Adrenal gland (tissue), 12 donors: ENCODE data around the gene GJA3. TPM values are rescaled to one million over a fixed set of nuclear protein-coding genes. Genes with fewer than 3 reads are reported as not detected.

Experiments used
- DNase-seq, 7 donors: peaks; one replicate each; pipeline ENCODE4 v3.0.0-alpha.2; 2019 to 2020
- H3K27ac ChIP-seq, 5 donors: fragments of 200-600 bp; sonication (generic) in 4 of 5; 1 replicate in 3 of 5; 2 replicates in 2 of 5; pipeline versions ENCODE4 v1.5.1 to v1.8.0; 2016 to 2020; ENCODE audit warnings: mild to moderate bottlenecking in 1 of 5
- H3K27me3 ChIP-seq: fragments of 200-600 bp; 2 replicates; pipeline ENCODE4 v1.8.0; 2021
- H3K36me3 ChIP-seq, 2 donors: fragments of 200-600 bp; replicated peaks in 1 of 2; 1 replicate in 1 of 2; 2 replicates in 1 of 2; pipeline versions ENCODE4 v1.5.1 to v1.8.0; 2018 to 2022
- H3K4me1 ChIP-seq, 2 donors: fragments of 200-600 bp; replicated peaks in 1 of 2; 1 replicate in 1 of 2; 2 replicates in 1 of 2; pipeline versions ENCODE4 v1.5.1 to v1.8.0; 2018 to 2021
- H3K4me3 ChIP-seq, 4 donors: fragments of 200-600 bp; sonication (generic) in 3 of 4; one replicate each; pipeline ENCODE4 v1.5.1; 2016 to 2018
- H3K9me3 ChIP-seq, 3 donors: fragments of 200-600 bp; sonication (generic) in 1 of 3; replicated peaks in 1 of 3; 1 replicate in 2 of 3; 2 replicates in 1 of 3; pipeline versions ENCODE4 v1.5.1 to v1.8.0; 2016 to 2021
- CTCF ChIP-seq, 6 experiments: fragments of 450-650 bp in 4 of 6; fragments of 200-600 bp in 2 of 6; sonication (generic) in 1 of 6; IDR thresholded peaks; 1 replicate in 5 of 6; 2 replicates in 1 of 6; pipeline versions ENCODE4 v1.5.1 to v1.8.0; 2016 to 2021; ENCODE audit warnings: antibody characterized with exemption in 6 of 6, mild to moderate bottlenecking in 2 of 6, moderate library complexity in 1 of 6
- POLR2A ChIP-seq, 2 donors: fragments of 450-650 bp; IDR thresholded peaks; one replicate each; pipeline ENCODE4 v1.6.1; 2017; ENCODE audit warnings: antibody characterized with exemption in 2 of 2, mild to moderate bottlenecking in 2 of 2, moderate library complexity in 1 of 2
- WGBS, 4 donors: extraction: QIAGEN DNeasy Blood & Tissue Kit in 2 of 4; methylation state at CpG; one replicate each; pipeline versions ENCODE4 v1.1.5 to v1.1.7; 2013 to 2017; 5-methylcytosine and 5-hydroxymethylcytosine counted together
- intact Hi-C, 2 donors: fragments of 100-400 bp; cut with DNase I; formaldehyde crosslinking; loops; one replicate each; pipeline versions ENCODE4 v1.14.1 to v1.15.0; 2022 to 2023
- polyA plus RNA-seq, 3 donors: library from polyadenylated mRNA; stranded (reverse); fragments of 200-250 nt in 2 of 3; fragments of 350-450 nt in 1 of 3; fragmentation: Illumina TruSeq in 1 of 3; extraction: RNeasy Lipid Tissue Mini Kit (QIAGEN cat#74804) in 1 of 3; gene quantifications; one replicate each; pipeline ENCODE4 v1.2.3, GENCODE V29; 2013 to 2014
- total RNA-seq, 9 donors: library from RNA; depleted of rRNA in 4 of 9; stranded (reverse); fragments of >200 nt in 4 of 9; fragments of 120-200 nt in 1 of 9; fragmentation: NEBNext Ultra II Directional in 1 of 9; extraction: Animal tissue kit (Norgen Biotek cat#: 25700) in 1 of 9; gene quantifications; one replicate each; pipeline versions ENCODE4 v1.1.0 to v1.2.4, GENCODE V29; 2013 to 2023
- donor health status: healthy with polysubstance abuse.
- donor health status: Bipolar disorder and iron deficiency.
- donor health status: DM: yes; HTN: yes; CAD: no.
- donor health status: DM: no; HTN: no; CAD: no.
- donor health status: DM: no; HTN: no; CAD: no.
- donor health status: DM: yes; HTN: yes; CAD: no.

The GJA3 gene
- total and polyA plus RNA-seq, 12 donors = under 0.01 TPM; not detected in 11

DNA sequence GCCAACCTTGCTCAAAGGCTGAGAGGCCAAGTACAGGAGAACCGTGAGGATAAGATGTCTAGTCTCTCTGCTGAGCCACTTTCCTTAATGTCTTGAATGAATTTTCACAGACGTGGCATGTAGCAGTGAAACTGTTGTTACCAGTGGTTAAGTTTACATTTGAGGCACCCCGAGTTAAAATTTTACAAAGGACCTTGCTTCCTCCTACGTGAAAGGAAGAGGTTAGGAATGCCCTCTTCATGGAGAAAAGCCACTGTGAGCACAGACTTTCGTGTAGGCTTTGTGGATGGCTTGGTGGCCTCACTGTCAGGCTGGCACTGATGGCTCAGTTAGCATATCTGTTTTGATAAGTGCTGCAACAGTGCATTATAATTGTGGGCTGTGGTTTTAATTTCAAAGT, 29.2 kb upstream of the GJA3 start:
- no peak for DNase-seq
- intact Hi-C loops = loop anchor here in 1 of 2 donors (10.0 kb wide), 1 partner anchor 725 kb away; no protein-coding TSS in a partner anchor
- 84 to 90% (median 87%) methylated on average over 5 of the region's 5 CpGs for WGBS, 4 donors
- TF ChIP-seq POLR2A (IDR thresholded peaks at IDR 0.05) (no peak), CTCF (IDR thresholded peaks at IDR 0.05) (no peak)
- H3K4me3 ChIP-seq = no peak overlapping the region
- no peaks in the 10 kb centered on the region for H3K9me3 ChIP-seq
- H3K4me1 ChIP-seq = peaks cover 15 to 27% of the 10 kb centered on the region in 2 donors
- no peak overlapping the region for H3K27ac ChIP-seq
- peaks cover 32% of the 10 kb centered on the region for H3K27me3 ChIP-seq
- H3K36me3 ChIP-seq = no peaks in the 10 kb centered on the region

DNA sequence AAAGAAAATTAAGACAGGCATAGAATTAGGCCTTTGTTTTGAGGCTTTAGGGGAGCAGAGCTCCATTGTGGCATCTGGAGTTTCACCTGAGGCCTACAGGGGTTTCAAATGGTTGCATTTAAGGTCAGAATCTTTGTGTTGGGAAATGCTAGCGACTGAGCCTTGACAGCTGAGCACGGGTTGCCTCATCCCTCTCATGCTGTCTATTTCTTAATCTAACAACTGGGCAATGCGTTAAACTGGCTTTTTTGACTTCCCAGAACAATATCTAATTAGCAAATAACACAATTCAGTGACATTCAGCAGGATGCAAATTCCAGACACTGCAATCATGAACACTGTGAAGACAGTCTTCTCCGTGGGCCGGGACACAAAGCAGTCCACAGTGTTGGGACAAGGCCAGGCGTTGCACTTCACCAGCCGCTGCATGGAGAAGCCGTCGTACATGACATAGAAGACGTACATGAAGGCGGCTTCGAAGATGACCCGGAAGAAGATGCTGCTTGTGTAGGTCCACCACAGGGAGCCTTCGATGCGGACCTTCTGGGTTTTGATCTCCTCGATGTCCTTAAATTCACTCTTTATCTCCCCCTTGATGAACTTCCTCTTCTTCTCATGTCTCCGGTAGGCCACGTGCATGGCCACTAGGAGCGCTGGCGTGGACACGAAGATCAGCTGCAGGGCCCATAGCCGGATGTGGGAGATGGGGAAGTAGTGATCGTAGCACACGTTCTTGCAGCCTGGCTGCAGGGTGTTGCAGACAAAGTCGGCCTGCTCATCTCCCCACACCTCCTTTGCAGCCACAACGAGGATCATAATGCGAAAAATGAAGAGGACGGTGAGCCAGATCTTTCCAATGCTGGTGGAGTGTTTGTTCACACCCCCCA, 28.1 kb upstream of the GJA3 start:
- TF ChIP-seq POLR2A (IDR thresholded peaks at IDR 0.05) = no peak
- no peaks in the 10 kb centered on the region for H3K36me3 ChIP-seq
- 84 to 92% (median 86%) methylated on average over 28 of the region's 28 CpGs for WGBS, 4 donors
- H3K4me3 ChIP-seq = no peak overlapping the region
- DNase-seq = no peak
- peaks cover 24% of the 10 kb centered on the region for H3K27me3 ChIP-seq
- no peaks in the 10 kb centered on the region for H3K9me3 ChIP-seq
- intact Hi-C loops = loop anchor here in 1 of 2 donors (10.0 kb wide), 1 partner anchor 296 kb away; no protein-coding TSS in a partner anchor
- no peak overlapping the region for H3K27ac ChIP-seq
- peaks cover 15 to 24% of the 10 kb centered on the region in 2 donors for H3K4me1 ChIP-seq

DNA sequence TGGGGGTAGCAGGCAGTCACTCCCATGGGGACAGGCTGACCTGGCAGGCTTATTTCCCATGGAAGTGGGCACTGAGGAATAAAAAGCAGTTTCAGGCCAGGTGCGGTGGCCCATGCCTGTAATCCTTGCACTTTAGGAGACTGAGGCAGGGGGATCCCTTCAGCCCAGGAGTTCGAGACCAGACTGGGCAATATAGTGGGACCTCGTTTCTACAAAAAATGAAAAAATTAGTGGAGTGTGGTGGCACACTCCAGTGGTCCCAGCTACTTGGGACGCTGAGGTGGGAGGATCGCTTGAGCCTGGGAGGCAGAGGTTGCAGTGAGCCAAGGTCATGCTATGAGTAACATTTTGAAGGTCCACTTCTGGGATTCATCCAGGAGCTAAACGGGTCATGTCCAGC, 25.9 kb upstream of the GJA3 start:
- H3K4me3 ChIP-seq = no peak overlapping the region
- TF ChIP-seq CTCF (IDR thresholded peaks at IDR 0.05) = no peak
- TF ChIP-seq POLR2A (IDR thresholded peaks at IDR 0.05) = no peak
- peaks cover 4% of the 10 kb centered on the region for H3K27me3 ChIP-seq
- no peak overlapping the region for H3K27ac ChIP-seq
- DNase-seq = peak in 1 of 7 donors; percentile 27
- intact Hi-C loops = loop anchor here in 1 of 2 donors (10.0 kb wide), 1 partner anchor 298 kb away; no protein-coding TSS in a partner anchor
- no peaks in the 10 kb centered on the region for H3K9me3 ChIP-seq
- H3K36me3 ChIP-seq = no peaks in the 10 kb centered on the region
- 52 to 65% (median 59%) methylated on average over 6 of the region's 6 CpGs for WGBS, 4 donors
- peaks cover 0 to 2% of the 10 kb centered on the region in 2 donors for H3K4me1 ChIP-seq

DNA sequence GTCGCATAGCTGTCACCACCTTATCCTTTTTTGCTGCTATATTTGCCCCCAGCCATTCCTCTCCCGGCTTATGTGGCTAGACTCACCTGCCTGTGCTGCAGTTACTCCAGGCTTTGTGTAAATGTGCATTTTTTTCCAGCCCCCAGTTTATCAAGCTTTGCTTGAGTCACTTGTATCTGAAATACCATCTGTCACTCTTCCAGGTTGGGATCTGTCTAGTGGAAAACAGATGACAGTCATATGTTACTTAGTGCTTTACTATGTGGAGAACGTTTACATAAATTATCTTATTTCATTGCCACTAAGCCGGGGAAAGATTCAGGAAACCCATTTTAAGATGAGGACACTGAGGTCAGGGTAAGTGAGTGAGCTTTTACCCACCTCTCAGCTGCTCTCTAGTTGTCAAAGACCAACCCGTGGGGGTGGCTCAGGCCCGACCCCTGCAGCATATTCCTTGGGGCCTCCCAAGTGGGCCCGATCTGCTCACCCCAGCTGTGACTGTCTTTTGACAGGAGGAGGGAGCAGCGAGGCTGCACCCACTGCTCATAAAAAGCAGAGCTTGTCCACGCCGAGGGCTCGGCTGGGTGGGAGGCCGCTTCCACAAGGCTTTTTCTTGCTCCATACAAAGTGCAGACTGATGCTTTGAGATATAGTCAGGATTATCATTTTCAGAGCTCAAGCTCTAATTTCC, 24.7 kb upstream of the GJA3 start:
- WGBS, 4 donors = 65 to 78% (median 69%) methylated on average over 7 to 12 of the region's 12 CpGs
- H3K27ac ChIP-seq = no peak overlapping the region
- no peak for DNase-seq
- H3K36me3 ChIP-seq = no peaks in the 10 kb centered on the region
- no peak for TF ChIP-seq POLR2A (IDR thresholded peaks at IDR 0.05)
- H3K9me3 ChIP-seq = no peaks in the 10 kb centered on the region
- H3K4me3 ChIP-seq = no peak overlapping the region
- no peaks in the 10 kb centered on the region for H3K4me1 ChIP-seq
- intact Hi-C loops = loop anchor here in 1 of 2 donors (10.0 kb wide), 1 partner anchor 299 kb away; no protein-coding TSS in a partner anchor
- peaks cover 6% of the 10 kb centered on the region for H3K27me3 ChIP-seq
